ENCODE measurements around the gene TMEM229B. TPM values are rescaled to one million over a fixed set of nuclear protein-coding genes. Genes with fewer than 3 reads are reported as not detected.

TMEM229B gene
- total and polyA plus RNA-seq, 4 donors = 0.40 to 2.0 (median 1.6) TPM

GRCh38 chr14:67432050-67432564, 56.4 kb downstream of the TMEM229B start:
- no peaks in the 10 kb centered on the region for H3K27me3 ChIP-seq (ENCODE audit: control insufficient read depth in 4 of 4, insufficient read depth in 4 of 4, low read length in 3 of 4)
- H3K4me1 ChIP-seq (ENCODE audit: control insufficient read depth in 4 of 4, insufficient read depth in 4 of 4, low read length in 3 of 4) = peaks cover 0 to 2% (median 1%) of the 10 kb centered on the region in 4 donors
- TF ChIP-seq FOXA2 (IDR thresholded peaks at IDR 0.05) = no peak
- no peak for TF ChIP-seq TAF1 (conservative IDR thresholded peaks at IDR 0.05)
- no peak for TF ChIP-seq MAX (IDR thresholded peaks at IDR 0.05)
- TF ChIP-seq EGR1 (IDR thresholded peaks at IDR 0.05; ENCODE audit: low read depth in 2 of 2) = no peak
- TF ChIP-seq REST (IDR thresholded peaks at IDR 0.05) = no peak
- no peak for TF ChIP-seq RXRA (IDR thresholded peaks at IDR 0.05)
- TF ChIP-seq ZBTB33 (IDR thresholded peaks at IDR 0.05) = no peak
- no peak for TF ChIP-seq SP1 (IDR thresholded peaks at IDR 0.05)
- TF ChIP-seq ATF3 (IDR thresholded peaks at IDR 0.05) = no peak
- TF ChIP-seq GABPA (IDR thresholded peaks at IDR 0.05 in 1 of 2, conservative IDR thresholded peaks at IDR 0.05 in 1 of 2) = no peak
- no peak for TF ChIP-seq RAD21 (IDR thresholded peaks at IDR 0.05)
- TF ChIP-seq NR2F2 (IDR thresholded peaks at IDR 0.05) = no peak
- TF ChIP-seq HNF4A (conservative IDR thresholded peaks at IDR 0.05) = no peak
- TF ChIP-seq YY1 (IDR thresholded peaks at IDR 0.05) = no peak
- TF ChIP-seq, protein P1, sequence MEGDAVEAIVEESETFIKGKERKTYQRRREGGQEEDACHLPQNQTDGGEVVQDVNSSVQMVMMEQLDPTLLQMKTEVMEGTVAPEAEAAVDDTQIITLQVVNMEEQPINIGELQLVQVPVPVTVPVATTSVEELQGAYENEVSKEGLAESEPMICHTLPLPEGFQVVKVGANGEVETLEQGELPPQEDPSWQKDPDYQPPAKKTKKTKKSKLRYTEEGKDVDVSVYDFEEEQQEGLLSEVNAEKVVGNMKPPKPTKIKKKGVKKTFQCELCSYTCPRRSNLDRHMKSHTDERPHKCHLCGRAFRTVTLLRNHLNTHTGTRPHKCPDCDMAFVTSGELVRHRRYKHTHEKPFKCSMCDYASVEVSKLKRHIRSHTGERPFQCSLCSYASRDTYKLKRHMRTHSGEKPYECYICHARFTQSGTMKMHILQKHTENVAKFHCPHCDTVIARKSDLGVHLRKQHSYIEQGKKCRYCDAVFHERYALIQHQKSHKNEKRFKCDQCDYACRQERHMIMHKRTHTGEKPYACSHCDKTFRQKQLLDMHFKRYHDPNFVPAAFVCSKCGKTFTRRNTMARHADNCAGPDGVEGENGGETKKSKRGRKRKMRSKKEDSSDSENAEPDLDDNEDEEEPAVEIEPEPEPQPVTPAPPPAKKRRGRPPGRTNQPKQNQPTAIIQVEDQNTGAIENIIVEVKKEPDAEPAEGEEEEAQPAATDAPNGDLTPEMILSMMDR (IDR thresholded peaks at IDR 0.05; ENCODE audit: low read depth, low read length, missing input control) = no peak
- no peak for TF ChIP-seq FOXA1 (IDR thresholded peaks at IDR 0.05)
- H3K9ac ChIP-seq (ENCODE audit: low read depth in 1 of 2, low read length in 2 of 2) = no peak overlapping the region
- H3K36me3 ChIP-seq (ENCODE audit: control insufficient read depth in 4 of 4, insufficient read depth in 3 of 4, low read depth in 1 of 4, low read length in 3 of 4) = no peaks in the 10 kb centered on the region
- WGBS = 79% methylated on average over 7 of the region's 7 CpGs
- no peaks in the 10 kb centered on the region for H3K9me3 ChIP-seq (ENCODE audit: control insufficient read depth in 4 of 4, low read length in 3 of 4)
- DNase-seq (ENCODE audit: low spot score) = no peak
- no peak overlapping the region for H3K27ac ChIP-seq (ENCODE audit: low read depth in 1 of 2, low read length in 2 of 2)
- H3K4me3 ChIP-seq (ENCODE audit: low read depth in 1 of 3, low read length in 3 of 3) = no peak overlapping the region

Data from liver (tissue), 9 donors.